GM08714 (cell line): ENCODE data around the gene EN1.

Source experiments
- H3K4me3 ChIP-seq: fragments of 200-500 bp; sonication (Bioruptor generic); 2 replicates; pipeline ENCODE4 v1.5.1; 2014; ENCODE audit warnings: mild to moderate bottlenecking, low read length, inconsistent platforms
- ZNF274 ChIP-seq: IDR thresholded peaks from 2 replicates; pipeline ENCODE4 v1.6.1; 2012; ENCODE audit warnings: mild to moderate bottlenecking, low read depth, low read length

The EN1 gene

DNA sequence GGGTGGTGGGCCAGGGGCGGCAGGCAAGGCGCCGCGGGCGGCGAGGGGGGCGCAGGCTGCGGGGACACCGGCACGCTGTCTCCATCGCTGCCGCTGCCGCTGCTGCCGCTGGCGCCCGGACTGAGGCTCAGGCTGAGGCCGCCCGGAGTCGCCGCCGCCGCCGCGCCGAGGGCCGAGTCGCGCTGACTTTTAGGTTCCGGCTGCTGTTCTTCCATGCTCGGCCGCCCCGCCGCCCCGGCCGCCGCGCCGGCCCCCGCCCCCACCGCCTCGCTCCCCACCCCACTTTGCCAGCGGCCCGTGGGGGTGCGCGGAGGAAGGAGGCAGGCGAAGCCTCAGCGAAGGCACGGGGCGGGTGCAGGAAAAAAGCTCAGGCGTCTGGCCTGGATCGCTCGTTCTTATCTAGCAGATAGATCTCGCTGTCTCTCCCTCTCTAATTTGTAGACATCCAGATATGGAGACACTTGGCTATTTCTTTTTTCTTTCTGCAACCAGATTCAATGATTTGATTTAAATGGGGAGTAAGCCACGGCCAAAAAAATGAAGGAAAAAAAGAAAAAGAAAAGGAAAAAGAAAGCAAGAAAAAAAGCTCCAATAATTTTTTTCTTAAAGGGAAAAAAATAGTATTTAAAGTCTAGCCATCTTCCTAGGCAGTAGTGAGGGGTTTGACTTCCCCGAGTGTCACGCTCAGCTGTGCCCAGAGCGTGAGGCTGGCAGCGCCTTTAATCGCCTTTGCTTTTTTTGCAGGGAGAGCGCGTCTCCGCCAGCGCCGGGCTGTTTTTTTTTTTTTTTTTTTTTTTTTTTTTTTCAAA is at the start of gene EN1:
TSS of gene EN1 (minus strand) at position 696 of the 809 bp plus-strand sequence. CDS start at position 215, 481 bp downstream.
- peak within 1 kb of the TSS; percentile 29 for H3K4me3 ChIP-seq
- TF ChIP-seq ZNF274: no peak

DNA sequence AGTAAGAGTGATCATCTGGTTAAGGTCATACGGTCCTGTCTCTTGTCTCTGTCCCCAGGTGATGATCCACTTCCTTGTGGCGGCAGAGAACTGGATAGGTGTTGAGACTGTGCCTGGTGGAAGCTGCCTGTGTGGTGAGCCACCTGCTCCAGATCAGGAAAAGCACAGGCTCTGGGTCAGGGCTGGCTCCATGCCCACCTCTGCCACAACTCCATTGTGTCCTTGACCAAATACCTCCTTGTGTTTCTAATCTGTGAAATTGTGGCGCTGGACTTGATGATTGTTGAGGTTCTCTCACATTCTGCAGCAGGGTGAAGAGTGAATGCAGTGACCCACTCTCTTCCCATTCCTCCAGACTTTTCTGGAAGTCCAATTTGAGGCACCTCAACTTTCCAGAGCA is 45.7 kb upstream of the EN1 start:
- TF ChIP-seq ZNF274: no peak
- no peak overlapping the region for H3K4me3 ChIP-seq

DNA sequence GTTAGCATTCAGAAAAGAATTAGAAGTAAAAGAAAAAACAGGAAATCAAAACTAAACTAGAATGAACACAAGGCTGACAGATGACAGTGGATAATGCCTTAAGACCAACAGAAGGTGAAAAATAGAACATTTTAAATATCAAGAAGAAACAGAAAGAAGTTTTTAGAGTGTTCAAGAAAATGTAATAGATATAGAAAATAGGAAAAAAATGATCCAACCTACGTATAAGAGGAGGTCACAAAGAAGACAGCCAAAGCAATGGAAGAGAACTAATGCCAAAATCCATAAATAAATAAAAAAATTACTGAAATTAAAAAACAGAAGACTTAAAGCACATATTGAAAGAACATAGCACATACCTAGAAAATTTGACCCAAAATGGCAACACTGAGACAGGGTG is 42.5 kb upstream of the EN1 start:
- TF ChIP-seq ZNF274: no peak
- H3K4me3 ChIP-seq: no peak overlapping the region

DNA sequence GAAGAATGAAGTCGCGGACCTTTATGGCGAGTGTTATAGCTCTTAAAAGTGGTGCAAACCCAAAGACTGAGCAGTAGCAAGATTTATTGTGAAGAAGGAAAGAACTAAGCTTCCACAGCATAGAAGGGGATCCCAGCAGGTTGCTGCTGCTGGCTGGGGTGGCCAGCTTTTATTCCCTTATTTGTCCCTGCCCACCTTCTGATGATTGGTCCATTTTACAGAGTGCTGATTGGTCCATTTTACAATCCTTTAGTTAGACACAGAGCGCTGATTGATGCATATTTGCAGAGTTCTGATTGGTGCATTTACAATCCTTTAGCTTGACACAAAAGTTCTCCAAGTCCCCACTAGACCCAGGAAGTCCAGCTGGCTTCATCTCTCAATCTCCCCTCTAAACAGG is 36.3 kb upstream of the EN1 start:
- H3K4me3 ChIP-seq: no peak overlapping the region
- no peak for TF ChIP-seq ZNF274

DNA sequence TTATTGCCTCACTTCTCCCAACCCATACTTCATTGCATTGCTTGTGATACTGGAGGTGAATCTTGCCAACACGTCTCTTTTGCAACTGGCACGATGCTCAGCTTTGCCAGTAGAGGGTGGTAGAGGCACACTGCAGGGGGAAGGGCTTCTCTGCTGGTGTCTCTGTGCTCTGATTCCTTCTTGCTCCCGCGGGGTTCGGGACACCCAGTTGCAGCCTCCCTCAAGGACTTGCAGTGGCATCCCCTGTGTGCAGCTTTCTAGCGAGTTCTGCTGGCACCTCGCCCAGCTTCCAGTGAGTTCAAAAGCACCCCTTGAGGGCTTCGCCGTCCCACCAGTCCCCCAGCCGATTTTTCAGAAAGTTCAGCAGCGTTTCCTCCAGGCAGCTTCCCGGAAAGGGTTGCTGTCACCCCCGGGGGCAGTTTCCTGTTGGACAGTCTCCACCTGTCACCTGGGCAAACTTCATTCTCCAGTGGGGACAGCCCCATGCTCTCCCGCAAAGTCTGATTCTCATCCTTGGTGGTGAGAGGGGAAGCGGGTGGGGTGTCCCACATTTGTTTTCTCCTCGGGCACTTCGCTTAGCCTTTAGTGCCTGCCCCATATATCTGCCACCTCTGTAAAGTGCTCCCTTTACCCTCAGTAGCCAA is 35.4 kb upstream of the EN1 start:
- no peak for TF ChIP-seq ZNF274
- H3K4me3 ChIP-seq: no peak overlapping the region

DNA sequence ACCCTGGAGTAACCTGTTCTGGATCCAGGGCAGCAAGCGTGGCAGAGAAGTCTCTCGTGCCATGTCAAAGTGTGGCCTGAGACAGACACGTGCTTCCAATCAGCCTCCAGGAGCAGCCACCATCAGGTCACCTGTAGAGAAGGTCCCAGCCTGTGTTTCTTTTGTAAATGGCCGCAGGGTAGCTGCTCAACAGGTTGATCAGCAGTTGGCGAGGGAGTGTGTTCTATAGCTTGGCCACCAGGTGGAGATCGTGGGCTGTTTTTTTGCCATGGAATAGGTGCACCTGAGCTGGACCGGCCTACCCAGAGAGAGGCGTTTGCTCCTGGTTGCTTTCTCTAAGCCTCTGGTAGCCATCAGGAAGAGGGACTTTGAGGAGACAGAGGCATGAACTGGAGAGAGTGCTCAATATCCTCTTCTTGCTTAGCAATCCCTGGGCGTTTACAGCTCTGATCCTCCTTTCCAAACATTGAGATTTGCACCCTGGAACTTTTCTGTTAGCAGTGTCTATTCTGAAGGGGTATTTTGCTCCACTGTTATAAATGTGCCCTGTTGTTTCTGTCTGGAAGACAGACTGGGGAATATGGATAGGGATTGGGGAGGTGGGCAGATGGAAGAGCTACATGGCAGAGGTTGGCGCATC is 34.2 kb upstream of the EN1 start:
- H3K4me3 ChIP-seq: no peak overlapping the region
- TF ChIP-seq ZNF274: no peak

DNA sequence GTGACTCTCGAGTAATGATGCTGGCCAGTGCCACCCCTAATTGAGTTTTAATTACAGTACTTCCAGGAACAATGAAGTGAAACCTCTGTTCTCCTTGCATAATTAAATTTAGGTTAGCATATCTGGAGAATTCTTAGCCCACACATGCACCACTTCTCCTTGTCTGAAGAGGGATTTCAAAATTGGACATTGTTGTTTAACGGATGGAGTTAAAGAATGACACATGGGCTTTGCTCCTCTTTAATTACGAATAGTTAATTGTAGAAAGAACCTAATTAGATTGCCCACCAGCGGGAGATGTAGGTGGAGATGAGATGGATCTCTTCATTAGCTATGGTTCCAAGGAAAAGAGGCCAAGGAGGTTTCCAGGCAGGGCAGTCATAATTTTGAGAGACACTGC is 33.1 kb upstream of the EN1 start:
- no peak for TF ChIP-seq ZNF274
- no peak overlapping the region for H3K4me3 ChIP-seq

DNA sequence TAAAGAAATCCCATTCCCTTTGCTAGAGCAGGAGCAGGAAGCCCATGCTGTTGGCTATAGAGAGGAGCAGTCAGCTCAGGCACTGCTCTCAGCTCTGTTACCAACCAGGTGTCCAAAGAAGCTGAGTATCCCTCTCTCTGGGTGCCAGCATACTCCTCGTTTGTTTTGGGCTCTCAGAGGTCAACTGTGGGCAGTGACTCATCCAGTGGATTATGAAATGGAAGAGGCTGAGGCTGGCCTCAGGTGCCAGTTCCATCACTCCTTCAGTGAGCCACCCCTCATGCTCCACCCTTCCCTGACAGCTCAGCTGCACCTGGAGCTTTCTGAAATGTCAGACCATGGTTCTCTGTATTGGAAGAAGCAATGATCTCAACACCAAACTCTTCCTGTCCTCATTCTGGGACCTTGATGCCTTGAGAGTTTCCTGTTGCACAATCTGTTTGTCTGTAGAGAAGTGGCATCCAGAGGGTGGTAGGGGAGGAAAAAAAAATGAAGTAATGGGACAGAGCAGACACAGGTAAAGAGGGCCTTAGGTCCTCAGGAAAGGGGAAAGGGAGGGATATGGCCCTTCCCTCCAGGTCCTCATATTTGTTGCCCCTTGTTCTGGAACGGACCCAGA is 31.2 kb upstream of the EN1 start:
- no peak overlapping the region for H3K4me3 ChIP-seq
- TF ChIP-seq ZNF274: no peak

DNA sequence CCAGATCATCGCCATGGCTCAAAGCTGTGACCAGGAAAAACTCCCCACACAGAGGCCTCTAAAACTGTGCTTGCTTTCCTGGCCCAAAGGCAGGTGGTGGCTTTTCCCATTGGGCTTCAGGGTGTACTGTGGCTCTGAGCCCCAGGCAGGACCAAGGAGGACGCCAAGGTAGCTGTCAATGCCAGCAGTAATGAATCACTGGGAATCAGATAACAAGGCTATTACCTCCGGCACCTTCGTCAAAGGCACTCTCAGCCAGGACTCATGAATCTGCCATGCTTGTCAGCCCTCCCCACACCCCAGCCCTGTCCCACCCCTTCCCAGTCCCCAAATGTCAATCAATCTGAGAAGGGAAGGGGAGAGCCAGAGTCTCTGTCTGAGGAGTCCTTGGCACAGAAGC is 27.9 kb upstream of the EN1 start:
- no peak for TF ChIP-seq ZNF274
- H3K4me3 ChIP-seq: no peak overlapping the region

DNA sequence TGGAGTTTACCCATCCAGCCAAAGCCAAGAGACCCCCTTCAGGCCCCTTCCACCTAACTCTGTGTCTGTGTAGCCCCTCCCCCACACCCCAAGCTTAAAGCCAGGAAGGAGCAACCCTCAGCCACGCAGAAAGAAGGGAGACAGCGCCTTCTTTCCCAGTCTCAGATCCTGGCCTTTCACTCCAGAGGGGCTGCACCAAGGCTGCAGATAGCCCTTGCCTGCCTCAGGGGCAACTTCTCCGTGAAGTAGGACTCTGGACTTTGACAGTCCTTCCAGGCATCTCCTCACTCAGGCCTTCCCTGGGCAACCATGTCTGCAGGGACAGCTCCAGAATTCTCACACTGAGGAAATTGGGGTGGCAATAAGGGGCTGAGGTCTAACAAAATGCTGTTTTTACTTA is 26.9 kb upstream of the EN1 start:
- TF ChIP-seq ZNF274: no peak
- H3K4me3 ChIP-seq: no peak overlapping the region

DNA sequence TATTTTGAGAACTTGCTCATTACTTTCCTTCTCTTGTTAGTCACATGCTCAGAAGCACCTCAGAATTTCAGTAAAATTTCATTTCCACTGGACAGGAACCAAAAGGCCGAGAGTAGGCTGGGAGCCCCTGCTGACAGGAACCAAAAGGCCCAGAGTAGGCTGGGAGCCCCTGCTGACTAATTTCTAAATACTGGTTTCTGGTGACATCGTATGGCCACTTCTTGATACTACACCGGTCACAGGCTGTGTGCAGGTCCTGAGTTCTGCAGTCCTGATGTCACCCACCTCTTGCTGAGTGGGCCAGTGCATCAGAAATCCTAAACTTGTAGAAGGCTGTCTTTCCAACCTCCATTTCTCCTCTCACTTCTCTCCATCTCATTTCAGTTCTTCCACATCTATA is 17.7 kb upstream of the EN1 start:
- TF ChIP-seq ZNF274: no peak
- H3K4me3 ChIP-seq: no peak overlapping the region

DNA sequence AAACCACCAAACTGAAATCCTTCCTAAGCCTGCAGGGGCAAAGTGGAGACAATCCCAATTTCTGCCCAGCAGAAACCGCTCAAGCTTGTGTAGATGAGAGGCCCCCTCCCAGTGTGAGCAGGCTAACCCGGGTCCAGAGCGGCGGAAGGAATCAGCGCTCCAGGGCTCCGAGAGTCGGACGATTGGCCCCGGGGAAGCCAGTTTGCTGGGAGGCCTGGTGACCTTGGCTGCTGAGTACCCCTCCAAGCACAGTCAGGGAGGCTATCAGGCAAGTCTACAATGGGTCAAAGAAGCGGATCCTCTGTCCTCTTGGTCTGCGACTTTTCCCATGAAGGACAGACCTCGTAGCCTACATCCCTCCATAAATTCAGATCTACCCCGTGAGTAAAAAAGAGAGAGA is 16.8 kb upstream of the EN1 start:
- H3K4me3 ChIP-seq: no peak overlapping the region
- TF ChIP-seq ZNF274: no peak

DNA sequence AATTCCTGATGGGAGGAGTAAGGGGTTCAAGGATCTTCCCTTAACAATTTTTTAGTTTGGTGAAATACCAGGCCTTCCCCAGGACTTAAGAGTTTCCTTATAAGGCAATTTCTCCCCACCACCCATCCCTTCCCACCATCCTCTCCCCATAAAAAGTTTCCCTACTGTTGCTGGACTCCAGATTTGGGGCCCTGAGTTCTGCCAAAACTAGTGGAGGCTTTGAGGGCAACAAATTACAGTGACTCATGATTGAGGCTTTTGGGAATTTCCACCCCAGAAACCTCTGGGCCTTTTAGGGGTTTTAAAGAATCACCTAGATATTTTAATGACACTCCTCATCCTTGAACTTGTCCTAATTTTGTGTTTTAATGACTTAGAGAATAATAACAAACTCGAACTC is 14.3 kb upstream of the EN1 start:
- H3K4me3 ChIP-seq: no peak overlapping the region
- TF ChIP-seq ZNF274: no peak

DNA sequence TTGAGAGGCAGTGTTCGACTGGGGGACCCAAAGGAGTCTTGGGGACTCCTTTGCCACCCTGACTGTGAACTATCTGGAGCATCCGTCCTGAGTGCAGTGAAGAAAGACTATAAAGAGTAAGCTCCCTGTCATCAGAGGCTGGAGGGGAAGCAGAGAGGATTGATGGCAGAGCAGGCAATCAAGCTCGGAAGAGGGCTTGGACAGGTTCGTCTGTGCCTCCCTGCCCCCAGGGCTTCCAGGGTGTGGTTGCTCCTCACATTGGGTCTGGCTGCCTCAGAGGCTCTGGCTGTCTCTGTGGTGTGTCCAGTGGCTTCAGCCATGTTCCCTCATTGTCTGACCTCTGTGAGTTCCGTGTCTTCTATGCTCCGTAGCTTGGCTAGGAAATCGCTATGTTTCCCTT is 13.8 kb upstream of the EN1 start:
- no peak for TF ChIP-seq ZNF274
- no peak overlapping the region for H3K4me3 ChIP-seq

DNA sequence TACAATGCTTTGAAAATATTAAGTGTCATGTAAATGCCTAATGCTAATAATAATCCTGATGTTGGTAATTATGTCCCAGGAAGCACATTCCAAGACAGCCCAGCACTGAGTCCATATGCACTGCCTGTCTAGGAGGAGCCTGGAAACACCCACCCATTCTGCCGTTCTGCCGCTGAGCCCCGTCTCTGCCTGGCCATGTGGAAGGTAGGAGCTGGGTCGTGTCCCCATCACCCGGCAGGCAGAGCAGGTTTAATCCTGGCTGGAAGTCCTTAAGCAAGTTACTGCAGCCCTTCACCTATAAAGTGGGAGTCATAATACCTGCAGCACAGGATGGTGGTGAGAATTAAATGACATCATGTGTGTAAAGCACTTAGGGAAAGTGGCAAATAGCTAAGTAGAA is 13.1 kb upstream of the EN1 start:
- TF ChIP-seq ZNF274: no peak

More for the DNA sequence above, 13.1 kb upstream of the EN1 start:
- H3K4me3 ChIP-seq: no peak overlapping the region
